HG03457 (cell line): ENCODE results near the gene RNF5.
"Not testable (repeated sequence)": the region's sequence is repeated elsewhere in the genome, so short reads cannot be mapped to it uniquely, and the experiment has no call there.

ENCODE experiments used
- ATAC-seq: cut with Tn5 transposase; IDR thresholded peaks from one replicate; pipeline ENCODE4 v1.9.1; 2021; ENCODE audit warnings: moderate number of reproducible peaks; ENCODE audit not compliant: unreplicated experiment

Gene RNF5

GRCh38 chr6:32175322-32175710 is 2.9 kb upstream of the RNF5 start:
- ATAC-seq = no peak

GRCh38 chr6:32175711-32176475 is 2.3 kb upstream of the RNF5 start, which contains the start of gene AGPAT1:
TSS of gene AGPAT1 (minus strand) at chr6:32176084. CDS start at chr6:32171496, 4,588 bp downstream.
- no peak for ATAC-seq

- no peak for ATAC-seq
These were observed 1.6 kb upstream of the RNF5 start for GRCh38 chr6:32176476-32177182.

GRCh38 chr6:32177183-32177787 is 920 bp upstream of the RNF5 start:
- ATAC-seq = peak; percentile 3

GRCh38 chr6:32178547-32179440 is 589 bp downstream of the RNF5 start:
- no peak for ATAC-seq

GRCh38 chr6:32179766-32180405 is 1.7 kb downstream of the RNF5 start:
- ATAC-seq = no peak

GRCh38 chr6:32181148-32181702 is 3.0 kb downstream of the RNF5 start:
- ATAC-seq = no peak

GRCh38 chr6:32181915-32182529 is 3.8 kb downstream of the RNF5 start:
- no peak for ATAC-seq

- ATAC-seq = no peak
These were observed 4.4 kb downstream of the RNF5 start for GRCh38 chr6:32182555-32182981.

- ATAC-seq = no peak
These were observed 4.8 kb downstream of the RNF5 start for GRCh38 chr6:32183030-32183429.

GRCh38 chr6:32183483-32184083 is 5.4 kb downstream of the RNF5 start:
- ATAC-seq = no peak

- ATAC-seq = no peak
These were observed 6.0 kb downstream of the RNF5 start, which contains the start of gene AGER for GRCh38 chr6:32184084-32184640. TSS of gene AGER (minus strand) at chr6:32184253. CDS start at chr6:32184222, 31 bp downstream.

GRCh38 chr6:32185681-32186131 is 7.5 kb downstream of the RNF5 start:
- not testable (repeated sequence) for ATAC-seq

GRCh38 chr6:32186151-32186840 is 8.1 kb downstream of the RNF5 start:
- not testable (repeated sequence) for ATAC-seq

- ATAC-seq = no peak
These were observed 9.0 kb downstream of the RNF5 start for GRCh38 chr6:32187009-32187709.

- not testable (repeated sequence) for ATAC-seq
These were observed 9.6 kb downstream of the RNF5 start for GRCh38 chr6:32187725-32188380.
